ENCODE measurements around the gene GLRX.

Gene GLRX

DNA sequence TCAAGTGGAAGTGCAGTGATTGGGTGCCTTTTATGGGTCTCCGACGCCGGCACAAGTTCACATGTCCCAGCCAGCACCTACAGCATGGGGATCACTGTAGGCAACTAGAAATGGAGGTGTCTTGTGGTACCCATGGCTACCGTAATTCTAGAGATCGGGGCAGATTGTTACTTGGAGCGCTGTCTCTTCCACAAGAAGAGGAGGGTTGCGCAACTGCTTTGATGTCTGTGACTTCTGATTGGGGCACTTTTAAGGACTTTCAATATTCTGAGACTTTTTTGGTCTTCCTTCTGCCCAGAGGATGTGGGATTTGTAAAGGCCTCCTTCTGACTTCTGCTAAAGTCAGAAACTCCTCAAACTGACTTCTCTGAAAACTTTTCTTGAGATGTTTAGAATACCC is 41.9 kb downstream of the GLRX start:
- Histone ChIP-seq H3K27ac (replicated peaks) (no peak overlapping the region), H3K4me3 (replicated peaks; ENCODE audit: insufficient read depth, low read length) (no peak overlapping the region), H3K27me3 (ENCODE audit: insufficient read depth, poor library complexity, severe bottlenecking) (no peaks in the 10 kb centered on the region)
- no peak for DNase-seq (ENCODE audit: low read depth in 1 of 2, low spot score in 1 of 2)
- TF ChIP-seq, protein P1, sequence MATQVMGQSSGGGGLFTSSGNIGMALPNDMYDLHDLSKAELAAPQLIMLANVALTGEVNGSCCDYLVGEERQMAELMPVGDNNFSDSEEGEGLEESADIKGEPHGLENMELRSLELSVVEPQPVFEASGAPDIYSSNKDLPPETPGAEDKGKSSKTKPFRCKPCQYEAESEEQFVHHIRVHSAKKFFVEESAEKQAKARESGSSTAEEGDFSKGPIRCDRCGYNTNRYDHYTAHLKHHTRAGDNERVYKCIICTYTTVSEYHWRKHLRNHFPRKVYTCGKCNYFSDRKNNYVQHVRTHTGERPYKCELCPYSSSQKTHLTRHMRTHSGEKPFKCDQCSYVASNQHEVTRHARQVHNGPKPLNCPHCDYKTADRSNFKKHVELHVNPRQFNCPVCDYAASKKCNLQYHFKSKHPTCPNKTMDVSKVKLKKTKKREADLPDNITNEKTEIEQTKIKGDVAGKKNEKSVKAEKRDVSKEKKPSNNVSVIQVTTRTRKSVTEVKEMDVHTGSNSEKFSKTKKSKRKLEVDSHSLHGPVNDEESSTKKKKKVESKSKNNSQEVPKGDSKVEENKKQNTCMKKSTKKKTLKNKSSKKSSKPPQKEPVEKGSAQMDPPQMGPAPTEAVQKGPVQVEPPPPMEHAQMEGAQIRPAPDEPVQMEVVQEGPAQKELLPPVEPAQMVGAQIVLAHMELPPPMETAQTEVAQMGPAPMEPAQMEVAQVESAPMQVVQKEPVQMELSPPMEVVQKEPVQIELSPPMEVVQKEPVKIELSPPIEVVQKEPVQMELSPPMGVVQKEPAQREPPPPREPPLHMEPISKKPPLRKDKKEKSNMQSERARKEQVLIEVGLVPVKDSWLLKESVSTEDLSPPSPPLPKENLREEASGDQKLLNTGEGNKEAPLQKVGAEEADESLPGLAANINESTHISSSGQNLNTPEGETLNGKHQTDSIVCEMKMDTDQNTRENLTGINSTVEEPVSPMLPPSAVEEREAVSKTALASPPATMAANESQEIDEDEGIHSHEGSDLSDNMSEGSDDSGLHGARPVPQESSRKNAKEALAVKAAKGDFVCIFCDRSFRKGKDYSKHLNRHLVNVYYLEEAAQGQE (IDR thresholded peaks at IDR 0.05; ENCODE audit: insufficient replicate concordance, low read depth), result no peak
- TF ChIP-seq, protein P2, sequence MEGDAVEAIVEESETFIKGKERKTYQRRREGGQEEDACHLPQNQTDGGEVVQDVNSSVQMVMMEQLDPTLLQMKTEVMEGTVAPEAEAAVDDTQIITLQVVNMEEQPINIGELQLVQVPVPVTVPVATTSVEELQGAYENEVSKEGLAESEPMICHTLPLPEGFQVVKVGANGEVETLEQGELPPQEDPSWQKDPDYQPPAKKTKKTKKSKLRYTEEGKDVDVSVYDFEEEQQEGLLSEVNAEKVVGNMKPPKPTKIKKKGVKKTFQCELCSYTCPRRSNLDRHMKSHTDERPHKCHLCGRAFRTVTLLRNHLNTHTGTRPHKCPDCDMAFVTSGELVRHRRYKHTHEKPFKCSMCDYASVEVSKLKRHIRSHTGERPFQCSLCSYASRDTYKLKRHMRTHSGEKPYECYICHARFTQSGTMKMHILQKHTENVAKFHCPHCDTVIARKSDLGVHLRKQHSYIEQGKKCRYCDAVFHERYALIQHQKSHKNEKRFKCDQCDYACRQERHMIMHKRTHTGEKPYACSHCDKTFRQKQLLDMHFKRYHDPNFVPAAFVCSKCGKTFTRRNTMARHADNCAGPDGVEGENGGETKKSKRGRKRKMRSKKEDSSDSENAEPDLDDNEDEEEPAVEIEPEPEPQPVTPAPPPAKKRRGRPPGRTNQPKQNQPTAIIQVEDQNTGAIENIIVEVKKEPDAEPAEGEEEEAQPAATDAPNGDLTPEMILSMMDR (IDR thresholded peaks at IDR 0.05; ENCODE audit: insufficient read depth, low read length), result no peak
- TF ChIP-seq POLR2AphosphoS5 (IDR thresholded peaks at IDR 0.05; ENCODE audit: low read depth) (no peak), GABPA (IDR thresholded peaks at IDR 0.05; ENCODE audit: low read depth) (no peak), SPI1 (IDR thresholded peaks at IDR 0.05; ENCODE audit: borderline replicate concordance, low read depth) (no peak)

DNA sequence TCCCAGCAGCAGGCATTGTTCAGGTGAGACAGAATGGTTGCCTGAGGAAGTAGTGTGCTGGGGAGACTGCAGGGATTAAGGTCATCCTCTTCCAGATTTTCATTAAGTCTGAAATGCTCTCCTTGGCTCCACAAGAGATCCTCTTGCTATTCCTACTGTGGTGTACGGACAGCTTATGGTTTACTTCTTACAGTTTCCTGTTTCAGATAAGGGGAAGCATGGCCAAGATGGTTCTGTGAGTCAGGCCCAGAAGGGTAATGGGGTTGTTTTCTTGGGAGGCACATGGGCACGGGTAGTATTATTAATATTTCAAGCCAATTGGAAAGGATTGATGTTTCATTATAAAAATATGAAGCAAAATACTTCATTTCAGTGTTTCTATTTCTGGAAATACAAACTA is 42.9 kb downstream of the GLRX start:
- TF ChIP-seq SPI1 (IDR thresholded peaks at IDR 0.05; ENCODE audit: borderline replicate concordance, low read depth), result no peak
- TF ChIP-seq, protein P2 (IDR thresholded peaks at IDR 0.05; ENCODE audit: insufficient read depth, low read length), result no peak
- TF ChIP-seq, protein P1 (IDR thresholded peaks at IDR 0.05; ENCODE audit: insufficient replicate concordance, low read depth), result no peak
- no peak for TF ChIP-seq POLR2AphosphoS5 (IDR thresholded peaks at IDR 0.05; ENCODE audit: low read depth)
- TF ChIP-seq GABPA (IDR thresholded peaks at IDR 0.05; ENCODE audit: low read depth), result no peak
- no peak overlapping the region for H3K4me3 ChIP-seq (replicated peaks; ENCODE audit: insufficient read depth, low read length)
- H3K27me3 ChIP-seq (ENCODE audit: insufficient read depth, poor library complexity, severe bottlenecking), result no peaks in the 10 kb centered on the region
- peak in 1 of 2 experiments; percentile 22 for DNase-seq (ENCODE audit: low read depth in 1 of 2, low spot score in 1 of 2)
- H3K27ac ChIP-seq (replicated peaks), result peak overlapping the region; percentile 35

DNA sequence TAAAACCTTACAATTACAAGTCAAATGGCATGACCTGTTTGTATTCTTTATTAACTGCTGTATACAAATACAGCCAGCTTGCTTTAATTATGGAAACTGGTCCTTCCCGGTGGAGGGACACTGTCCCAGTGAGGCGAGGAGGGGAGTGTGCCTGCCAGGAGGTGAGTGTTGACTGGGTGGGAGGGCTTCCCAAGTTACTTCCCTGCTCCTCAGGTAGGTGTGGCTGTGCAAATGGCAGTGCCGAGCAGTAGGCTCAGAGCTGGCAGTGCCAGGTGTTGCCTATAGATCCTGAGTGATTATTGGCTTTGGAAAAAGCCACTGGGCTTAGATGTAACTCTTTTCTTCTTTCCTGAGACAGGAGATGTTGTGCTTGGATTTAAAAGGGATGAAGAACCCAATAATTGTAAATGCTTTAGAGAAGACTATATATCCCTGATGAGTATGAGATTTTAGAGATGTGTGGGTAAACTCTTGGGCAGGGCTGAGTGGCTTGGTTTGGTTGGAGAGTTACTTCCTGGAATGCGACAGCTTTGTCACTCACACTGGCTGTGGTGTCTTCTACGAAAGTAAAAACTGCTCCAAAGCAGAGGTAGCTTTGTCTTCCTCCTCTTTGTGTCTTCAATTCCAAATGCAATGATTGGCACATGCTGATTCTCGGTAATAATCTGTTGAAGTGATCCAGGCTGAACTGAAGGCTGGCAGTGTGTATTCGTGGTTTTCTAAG is 43.7 kb downstream of the GLRX start:
- peak overlapping the region; percentile 35 for H3K27ac ChIP-seq (replicated peaks)
- no peak overlapping the region for H3K4me3 ChIP-seq (replicated peaks; ENCODE audit: insufficient read depth, low read length)
- no peaks in the 10 kb centered on the region for H3K27me3 ChIP-seq (ENCODE audit: insufficient read depth, poor library complexity, severe bottlenecking)
- DNase-seq (ENCODE audit: low read depth in 1 of 2, low spot score in 1 of 2), result no peak
- TF ChIP-seq SPI1 (IDR thresholded peaks at IDR 0.05; ENCODE audit: borderline replicate concordance, low read depth) (no peak), GABPA (IDR thresholded peaks at IDR 0.05; ENCODE audit: low read depth) (no peak), POLR2AphosphoS5 (IDR thresholded peaks at IDR 0.05; ENCODE audit: low read depth) (no peak)
- TF ChIP-seq, protein P2 (IDR thresholded peaks at IDR 0.05; ENCODE audit: insufficient read depth, low read length), result no peak
- TF ChIP-seq, protein P1 (IDR thresholded peaks at IDR 0.05; ENCODE audit: insufficient replicate concordance, low read depth), result no peak
